ENCODE measurements around the gene PARVA.

GRCh38 chr11:12512132-12512531 is 134.8 kb downstream of the PARVA start:
- TF ChIP-seq EZH2 (IDR thresholded peaks at IDR 0.05; ENCODE audit: low read depth, low read length, severe bottlenecking) (no peak), EGR1 (IDR thresholded peaks at IDR 0.05; ENCODE audit: borderline replicate concordance, low read depth, low read length) (no peak)

All from H1 (cell line).